Fibroblast of villous mesenchyme (primary cell): ENCODE measurements around the gene MIS18BP1. TPM values are rescaled to one million over a fixed set of nuclear protein-coding genes. Genes with fewer than 3 reads are reported as not detected.
"Not testable (repeated sequence)": the region's sequence is repeated elsewhere in the genome, so short reads cannot be mapped to it uniquely, and the experiment has no call there.

ENCODE experiments used
- DNase-seq: peaks from one replicate; pipeline ENCODE4 v3.0.0-alpha.2; 2010; ENCODE audit warnings: low read depth
- H3K4me3 ChIP-seq: 2 replicates; pipeline ENCODE4 v1.5.1; 2011; ENCODE audit warnings: low read depth, mild to moderate bottlenecking, low read length
- CTCF ChIP-seq: IDR thresholded peaks from 2 replicates; pipeline ENCODE4 v1.5.1; 2012; ENCODE audit warnings: low read depth, mild to moderate bottlenecking, low read length; ENCODE audit not compliant: insufficient read depth
- total RNA-seq: library from RNA; depleted of rRNA; stranded (reverse); fragments of >200 nt; gene quantifications from 2 replicates; pipeline ENCODE4 v1.2.3, GENCODE V29; 2012

Gene MIS18BP1
- 30.3 and 40.6 TPM in 2 replicates for total RNA-seq

GRCh38 chr14:45253070-45253753 is at the start of gene MIS18BP1:
Gene MIS18BP1 (minus strand): TSS chr14:45253202. CDS start chr14:45247286, 5,916 bp downstream.
- peak; percentile 99 for DNase-seq
- peak within 1 kb of the TSS; percentile 85 for H3K4me3 ChIP-seq
- peak; percentile 43 for TF ChIP-seq CTCF

- DNase-seq, result peak; percentile 4
- TF ChIP-seq CTCF, result no peak
Measured at GRCh38 chr14:45298423-45299117, 45.6 kb upstream of the MIS18BP1 start.

GRCh38 chr14:45294796-45295195 is 41.8 kb upstream of the MIS18BP1 start:
- H3K4me3 ChIP-seq, DNase-seq: not testable (repeated sequence)

More at GRCh38 chr14:45298423-45299117, 45.6 kb upstream of the MIS18BP1 start:
- no peak overlapping the region for H3K4me3 ChIP-seq

GRCh38 chr14:45290547-45290946 is 37.5 kb upstream of the MIS18BP1 start:
- TF ChIP-seq CTCF, result no peak
- no peak overlapping the region for H3K4me3 ChIP-seq
- no peak for DNase-seq

GRCh38 chr14:45287610-45288009 is 34.6 kb upstream of the MIS18BP1 start:
- no peak overlapping the region for H3K4me3 ChIP-seq
- no peak for TF ChIP-seq CTCF
- DNase-seq, result no peak

- H3K4me3 ChIP-seq, result no peak overlapping the region
- TF ChIP-seq CTCF, result peak; percentile 27
- no peak for DNase-seq
Measured at GRCh38 chr14:45284802-45285201, 31.8 kb upstream of the MIS18BP1 start.

- not testable (repeated sequence) for DNase-seq, H3K4me3 ChIP-seq
Measured at GRCh38 chr14:45281731-45282400, 28.9 kb upstream of the MIS18BP1 start.
